ENCODE results near the gene SELENOT. TPM values are rescaled to one million over a fixed set of nuclear protein-coding genes. Genes with fewer than 3 reads are reported as not detected.

Gene SELENOT
- total RNA-seq, 1 experiment from 2014 or later: 73.8 TPM

GRCh38 chr3:150610785-150611184 is 7.7 kb downstream of the SELENOT start:
- no peak overlapping the region for H2BK120ac ChIP-seq (ENCODE audit: low read depth, low read length, poor library complexity, severe bottlenecking)
- H3K9ac ChIP-seq (ENCODE audit: extremely low read depth, insufficient read length, low read length): no peak overlapping the region
- Mint-ChIP-seq H3K36me3 (ENCODE audit: insufficient read depth in 1 of 3, low read depth in 3 of 3) (peaks cover 33 to 49% (median 41%) of the 10 kb centered on the region in 3 experiments), H3K9me3 (peaks cover 4 to 10% of the 10 kb centered on the region in 2 experiments), H3K27ac (no peak overlapping the region), H3K4me3 (no peak overlapping the region), H3K27me3 (ENCODE audit: low read depth) (no peaks in the 10 kb centered on the region), H3K4me1 (peaks cover 20 to 32% of the 10 kb centered on the region in 2 experiments)
- H3K4me2 ChIP-seq (ENCODE audit: insufficient read depth, insufficient read length, low read length): no peak overlapping the region
- H3K23ac ChIP-seq (ENCODE audit: insufficient read length, low read depth, low read length): no peak overlapping the region
- no peaks in the 10 kb centered on the region for H3K9me3 ChIP-seq (ENCODE audit: control insufficient read depth, low read depth, low read length)
- H2BK15ac ChIP-seq (ENCODE audit: low read depth, low read length): no peak overlapping the region
- no peak overlapping the region for H4K5ac ChIP-seq (ENCODE audit: insufficient read length, low read depth, low read length)
- H4K20me1 ChIP-seq (ENCODE audit: control insufficient read depth, insufficient read depth, insufficient read length): no peaks in the 10 kb centered on the region
- H3K27me3 ChIP-seq (ENCODE audit: insufficient read depth, low read length): no peaks in the 10 kb centered on the region
- H3K14ac ChIP-seq (ENCODE audit: insufficient read depth, low read length): no peak overlapping the region
- no peak overlapping the region for H2BK12ac ChIP-seq (ENCODE audit: insufficient read length, low read depth, low read length)
- TF ChIP-seq CTCF (conservative IDR thresholded peaks at IDR 0.05): no peak
- WGBS (ENCODE audit: extremely low coverage, insufficient read length, low lambda C conversion rate): no CpG with 5 or more reads among the region's 1 CpG
- DNase-seq: no peak
- no peak overlapping the region for H3K27ac ChIP-seq (ENCODE audit: insufficient read length, low read depth, low read length)
- peaks cover 5% of the 10 kb centered on the region; the same call in 1 of the 2 replicates for H3K4me1 ChIP-seq (ENCODE audit: insufficient read depth, low read length)
- H2AFZ ChIP-seq (ENCODE audit: low read length): no peak overlapping the region
- H3K23me2 ChIP-seq (ENCODE audit: insufficient read length, low read depth, low read length, poor library complexity, severe bottlenecking): no peaks in the 10 kb centered on the region
- H2AK5ac ChIP-seq (ENCODE audit: insufficient read length, low read length): no peak overlapping the region
- no peak overlapping the region for H3K4ac ChIP-seq (ENCODE audit: low read depth, low read length)
- H2BK5ac ChIP-seq (ENCODE audit: insufficient read length, low read length): no peak overlapping the region
- no peak overlapping the region for H4K8ac ChIP-seq (replicated peaks; ENCODE audit: insufficient read length, low read depth, low read length)
- H3K56ac ChIP-seq (ENCODE audit: insufficient read length, low read depth, low read length): no peak overlapping the region
- H4K91ac ChIP-seq (ENCODE audit: insufficient read length, low read depth, low read length): no peak overlapping the region
- no peak overlapping the region for H2BK20ac ChIP-seq (ENCODE audit: low read depth, low read length, poor library complexity, severe bottlenecking)
- H3K79me1 ChIP-seq (ENCODE audit: insufficient read depth, low read depth, low read length, poor library complexity, severe bottlenecking): peaks cover 2% of the 10 kb centered on the region
- H3K18ac ChIP-seq (ENCODE audit: insufficient read length, low read depth, low read length): no peak overlapping the region
- peaks cover 27% of the 10 kb centered on the region for H3K79me2 ChIP-seq (ENCODE audit: insufficient read depth, low read length)
- H3T11ph ChIP-seq (ENCODE audit: low read length): no peak overlapping the region

Measured in H9 (cell line).